Measurements from ENCODE around the gene MRPL10. TPM values are rescaled to one million over a fixed set of nuclear protein-coding genes. Genes with fewer than 3 reads are reported as not detected.

Gene MRPL10
- total RNA-seq, 1 donor from 2014 or later = 59.7 TPM

DNA sequence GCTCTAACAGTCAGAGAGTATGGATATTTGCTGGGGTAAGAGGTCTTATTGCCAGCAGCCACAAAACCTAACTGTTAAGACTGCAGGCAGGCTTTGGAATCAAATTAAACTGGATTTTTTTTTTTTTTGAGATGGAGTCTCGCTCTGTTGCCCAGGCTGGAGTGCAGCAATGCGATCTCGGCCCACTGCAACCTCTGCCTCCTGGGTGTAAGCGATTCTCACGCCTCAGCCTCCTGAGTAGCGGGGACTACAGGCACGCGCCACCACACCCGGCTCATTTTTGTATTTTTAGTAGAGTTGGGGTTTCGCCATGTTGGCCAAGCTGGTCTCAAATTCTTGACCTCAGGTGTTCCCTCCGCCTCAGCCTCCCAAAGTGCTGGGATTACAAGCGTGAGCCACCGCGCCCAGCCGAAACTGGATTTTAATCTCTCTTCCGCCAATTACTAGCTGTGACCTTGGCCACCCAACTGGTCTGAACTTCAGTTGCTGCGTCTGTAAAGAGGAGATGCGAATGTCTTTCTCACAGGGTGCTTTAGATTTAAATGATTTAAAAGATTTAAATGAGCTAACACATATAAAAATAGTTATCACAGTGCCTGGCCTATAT lies 842 bp downstream of the MRPL10 start:
- DNase-seq (ENCODE audit: low read depth) = no peak
- Histone ChIP-seq H3K27me3 (ENCODE audit: control insufficient read depth, insufficient read depth, low read length) (no peaks in the 10 kb centered on the region), H3K4me3 (ENCODE audit: low read depth, low read length) (peak overlapping the region; percentile 54), H3K36me3 (ENCODE audit: control insufficient read depth, insufficient read depth, low read length) (peaks cover 4% of the 10 kb centered on the region)
- TF ChIP-seq, protein P1, sequence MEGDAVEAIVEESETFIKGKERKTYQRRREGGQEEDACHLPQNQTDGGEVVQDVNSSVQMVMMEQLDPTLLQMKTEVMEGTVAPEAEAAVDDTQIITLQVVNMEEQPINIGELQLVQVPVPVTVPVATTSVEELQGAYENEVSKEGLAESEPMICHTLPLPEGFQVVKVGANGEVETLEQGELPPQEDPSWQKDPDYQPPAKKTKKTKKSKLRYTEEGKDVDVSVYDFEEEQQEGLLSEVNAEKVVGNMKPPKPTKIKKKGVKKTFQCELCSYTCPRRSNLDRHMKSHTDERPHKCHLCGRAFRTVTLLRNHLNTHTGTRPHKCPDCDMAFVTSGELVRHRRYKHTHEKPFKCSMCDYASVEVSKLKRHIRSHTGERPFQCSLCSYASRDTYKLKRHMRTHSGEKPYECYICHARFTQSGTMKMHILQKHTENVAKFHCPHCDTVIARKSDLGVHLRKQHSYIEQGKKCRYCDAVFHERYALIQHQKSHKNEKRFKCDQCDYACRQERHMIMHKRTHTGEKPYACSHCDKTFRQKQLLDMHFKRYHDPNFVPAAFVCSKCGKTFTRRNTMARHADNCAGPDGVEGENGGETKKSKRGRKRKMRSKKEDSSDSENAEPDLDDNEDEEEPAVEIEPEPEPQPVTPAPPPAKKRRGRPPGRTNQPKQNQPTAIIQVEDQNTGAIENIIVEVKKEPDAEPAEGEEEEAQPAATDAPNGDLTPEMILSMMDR (IDR thresholded peaks at IDR 0.05; ENCODE audit: insufficient read depth, low read length, poor library complexity, severe bottlenecking) = no peak

GRCh38 chr17:47829870-47830269 lies 1.5 kb downstream of the MRPL10 start:
- Histone ChIP-seq H3K27me3 (ENCODE audit: control insufficient read depth, insufficient read depth, low read length) (no peaks in the 10 kb centered on the region), H3K36me3 (ENCODE audit: control insufficient read depth, insufficient read depth, low read length) (peaks cover 4% of the 10 kb centered on the region), H3K4me3 (ENCODE audit: low read depth, low read length) (no peak overlapping the region)
- TF ChIP-seq, protein P1 (IDR thresholded peaks at IDR 0.05; ENCODE audit: insufficient read depth, low read length, poor library complexity, severe bottlenecking) = no peak
- DNase-seq (ENCODE audit: low read depth) = no peak

DNA sequence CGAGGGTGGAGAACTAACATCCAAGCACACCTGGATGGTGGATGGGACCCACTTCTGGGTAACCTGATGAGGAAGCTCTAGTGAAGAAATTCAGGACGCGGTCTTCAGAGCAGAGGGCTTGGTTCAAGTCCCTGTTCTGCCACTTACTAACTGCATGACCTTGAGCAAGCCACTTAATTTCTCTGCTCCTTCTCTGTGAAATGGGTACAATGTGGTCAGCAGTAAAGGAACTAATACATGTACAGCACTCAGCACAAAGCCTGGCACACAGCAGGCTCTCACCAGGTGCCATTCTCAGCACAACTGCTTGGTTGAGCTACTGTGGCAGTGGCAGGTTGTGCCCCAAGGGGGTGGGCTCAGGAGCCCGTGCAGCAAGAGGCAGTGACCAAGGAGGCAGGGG lies 7.8 kb downstream of the MRPL10 start:
- TF ChIP-seq, protein P1 (IDR thresholded peaks at IDR 0.05; ENCODE audit: insufficient read depth, low read length, poor library complexity, severe bottlenecking) = no peak
- Histone ChIP-seq H3K4me3 (ENCODE audit: low read depth, low read length) (no peak overlapping the region), H3K36me3 (ENCODE audit: control insufficient read depth, insufficient read depth, low read length) (peaks cover 4% of the 10 kb centered on the region), H3K27me3 (ENCODE audit: control insufficient read depth, insufficient read depth, low read length) (no peaks in the 10 kb centered on the region)
- DNase-seq (ENCODE audit: low read depth) = no peak

DNA sequence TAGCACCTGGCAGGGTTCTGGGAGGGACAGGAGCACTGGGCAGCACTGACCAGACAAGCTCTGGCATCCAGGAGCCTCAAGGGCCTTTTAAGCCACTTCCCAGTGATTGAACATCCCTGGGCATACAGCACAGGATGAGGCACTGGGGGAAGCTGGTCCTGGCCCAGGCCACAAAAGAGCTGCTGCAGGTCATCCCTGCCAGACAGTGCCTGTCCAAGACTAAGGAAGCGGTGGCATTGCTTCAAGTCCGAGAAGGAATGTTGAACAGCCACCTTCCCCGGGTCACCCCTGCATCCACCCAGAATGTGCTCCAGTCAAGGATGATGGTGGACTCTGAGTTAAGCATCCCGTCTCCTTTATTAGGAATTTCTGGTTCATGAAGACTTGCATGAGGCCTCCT lies 8.6 kb downstream of the MRPL10 start:
- TF ChIP-seq, protein P1 (IDR thresholded peaks at IDR 0.05; ENCODE audit: insufficient read depth, low read length, poor library complexity, severe bottlenecking) = no peak
- no peak overlapping the region for H3K4me3 ChIP-seq (ENCODE audit: low read depth, low read length)
- DNase-seq (ENCODE audit: low read depth) = no peak
- H3K27me3 ChIP-seq (ENCODE audit: control insufficient read depth, insufficient read depth, low read length) = no peaks in the 10 kb centered on the region
- peaks cover 4% of the 10 kb centered on the region for H3K36me3 ChIP-seq (ENCODE audit: control insufficient read depth, insufficient read depth, low read length)

- Histone ChIP-seq H3K4me3 (ENCODE audit: low read depth, low read length) (peak within 1 kb of the TSS; percentile 62), H3K27me3 (ENCODE audit: control insufficient read depth, insufficient read depth, low read length) (no peaks in the 10 kb centered on the region), H3K36me3 (ENCODE audit: control insufficient read depth, insufficient read depth, low read length) (peaks cover under 1% of the 10 kb centered on the region)
- TF ChIP-seq, protein P1 (IDR thresholded peaks at IDR 0.05; ENCODE audit: insufficient read depth, low read length, poor library complexity, severe bottlenecking) = peak; percentile 30
- peak; percentile 73 for DNase-seq (ENCODE audit: low read depth)
Observed at GRCh38 chr17:47821424-47822391, 9.6 kb downstream of the MRPL10 start, which contains the start of gene OSBPL7. Gene OSBPL7, minus strand, starts transcription at chr17:47821794. Its CDS starts 1,516 bp downstream, at chr17:47820278.
